ENCODE results near the gene IMP3.

The IMP3 gene

DNA sequence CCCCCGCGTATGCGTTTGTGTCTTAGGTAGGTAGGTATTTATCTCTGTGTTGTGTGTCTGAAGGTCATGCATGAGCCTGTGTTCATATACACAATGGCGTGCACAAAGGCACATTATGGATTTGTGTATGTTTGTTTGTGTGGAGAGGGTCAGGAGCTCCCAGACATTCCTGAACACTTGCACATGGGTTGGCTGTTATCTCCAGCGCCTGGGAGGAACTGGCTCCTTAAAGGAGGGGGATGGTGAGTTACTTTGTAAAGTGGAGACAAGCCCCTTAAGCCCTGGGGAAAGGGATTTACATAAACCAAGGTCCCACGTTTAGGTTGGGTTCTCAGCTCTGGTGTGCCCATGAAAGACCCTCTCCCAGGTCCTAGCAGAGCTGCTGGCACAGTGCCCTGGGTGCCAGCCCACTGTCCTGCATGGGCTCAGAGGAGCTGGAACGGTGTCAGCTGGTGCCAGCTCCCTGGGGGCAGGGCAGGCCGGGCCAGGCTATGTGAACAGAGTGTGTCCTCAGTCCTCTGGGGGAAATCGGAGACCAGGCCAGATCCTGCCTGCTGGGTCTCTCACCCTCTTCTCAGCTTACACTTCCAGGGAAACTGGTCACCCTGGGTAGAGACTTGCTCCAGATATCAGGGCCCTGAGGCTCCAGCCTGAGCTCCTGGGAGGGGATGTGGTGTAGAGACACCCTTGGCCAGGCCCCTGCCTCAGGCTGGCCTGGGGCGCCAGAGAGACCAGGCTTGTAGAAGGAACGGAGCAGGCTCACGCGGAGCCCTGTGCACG lies 32.8 kb upstream of the IMP3 start:
- DNase-seq, result no peak

DNA sequence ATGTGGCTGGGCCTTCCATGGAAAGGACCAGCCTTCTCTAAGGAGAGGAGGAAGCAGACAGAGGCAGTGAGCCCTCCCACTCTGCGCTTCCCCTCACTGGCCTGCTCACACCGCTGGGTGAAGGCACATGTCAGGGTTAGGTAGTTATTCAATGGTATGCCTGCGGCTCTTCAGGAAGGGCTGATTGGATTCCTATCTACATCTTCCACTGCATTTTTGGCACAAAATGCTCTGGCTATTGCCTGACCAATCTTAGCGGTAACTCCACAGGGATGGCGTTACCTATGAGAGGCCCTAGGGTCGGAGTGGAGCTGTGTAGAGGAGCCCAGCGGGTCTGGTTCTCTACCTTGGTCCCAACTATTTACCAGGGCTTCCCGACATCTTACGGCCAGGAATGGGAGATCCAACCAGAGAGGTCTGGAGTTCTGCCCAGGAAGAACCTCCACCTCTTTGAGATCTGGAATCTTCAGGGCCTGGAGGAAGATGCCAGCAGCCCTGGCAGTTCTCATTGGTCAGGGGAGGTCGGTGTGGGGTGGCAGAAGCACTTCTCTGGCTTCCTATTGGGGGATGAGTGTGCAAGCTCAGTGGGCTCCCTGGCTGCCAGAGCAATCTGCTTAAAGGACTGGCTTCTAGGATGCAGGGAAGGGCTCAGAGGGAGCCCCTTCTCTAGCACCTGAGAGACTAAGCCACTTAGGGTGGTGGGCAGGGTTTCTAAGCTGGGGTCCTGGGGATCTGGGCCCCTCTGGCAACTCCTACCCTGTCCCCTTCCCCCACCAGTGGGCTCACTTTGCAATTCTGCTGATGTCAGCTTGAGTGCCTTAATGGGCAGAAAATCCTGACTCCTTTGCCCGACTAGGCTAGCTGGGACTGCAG lies 31.9 kb upstream of the IMP3 start:
- DNase-seq, result no peak

DNA sequence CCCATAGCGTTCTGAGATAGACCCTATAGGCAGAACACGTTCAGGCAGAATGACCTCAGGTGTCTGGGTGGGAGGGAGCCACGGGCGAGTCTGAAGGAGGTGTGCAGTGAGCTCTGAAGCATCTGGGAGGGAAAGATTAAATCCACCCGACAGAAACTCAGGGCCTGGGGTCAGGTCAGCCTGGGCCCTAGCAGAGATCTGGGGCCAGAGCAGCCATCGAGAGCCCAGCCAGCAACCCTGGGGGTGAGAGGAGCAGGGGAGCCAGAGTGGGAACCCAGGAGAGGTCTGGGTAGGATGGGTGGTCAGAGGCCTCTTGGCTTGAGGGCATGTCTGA lies 29.8 kb upstream of the IMP3 start:
- DNase-seq, result no peak

DNA sequence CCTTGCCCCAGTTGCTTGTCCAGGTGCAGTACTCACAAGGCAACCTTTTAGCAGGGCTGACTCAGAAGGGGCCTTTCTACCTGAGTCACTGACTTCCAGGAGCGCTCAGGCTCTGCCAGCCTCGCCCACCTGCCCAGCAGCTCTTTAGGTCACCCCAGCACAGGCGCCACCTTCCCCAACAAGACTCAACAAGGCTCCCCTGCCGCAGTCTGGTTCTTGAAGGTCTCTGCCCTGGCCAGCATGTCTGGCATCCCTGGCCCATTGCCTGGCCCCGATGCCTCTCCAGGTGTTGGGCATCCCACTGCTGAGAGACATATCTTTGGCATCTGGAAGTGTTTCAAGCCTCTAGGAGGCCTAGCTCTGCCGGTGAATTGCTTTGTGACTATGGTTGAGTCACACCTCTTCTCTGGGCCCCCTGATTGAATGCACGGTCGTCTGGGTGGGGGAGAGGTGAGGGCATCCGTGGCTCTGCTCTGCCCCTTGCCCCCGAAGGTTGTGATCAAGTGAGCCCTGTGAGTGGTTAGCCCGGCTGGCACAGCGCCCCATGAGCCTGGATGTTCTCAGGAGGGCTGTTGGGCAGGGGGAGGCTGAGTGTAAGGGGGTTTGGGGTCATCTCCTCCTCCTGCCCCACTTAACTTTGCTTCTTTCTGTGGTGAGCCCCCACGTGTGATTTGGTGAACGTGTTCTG lies 29.3 kb upstream of the IMP3 start:
- DNase-seq, result no peak

DNA sequence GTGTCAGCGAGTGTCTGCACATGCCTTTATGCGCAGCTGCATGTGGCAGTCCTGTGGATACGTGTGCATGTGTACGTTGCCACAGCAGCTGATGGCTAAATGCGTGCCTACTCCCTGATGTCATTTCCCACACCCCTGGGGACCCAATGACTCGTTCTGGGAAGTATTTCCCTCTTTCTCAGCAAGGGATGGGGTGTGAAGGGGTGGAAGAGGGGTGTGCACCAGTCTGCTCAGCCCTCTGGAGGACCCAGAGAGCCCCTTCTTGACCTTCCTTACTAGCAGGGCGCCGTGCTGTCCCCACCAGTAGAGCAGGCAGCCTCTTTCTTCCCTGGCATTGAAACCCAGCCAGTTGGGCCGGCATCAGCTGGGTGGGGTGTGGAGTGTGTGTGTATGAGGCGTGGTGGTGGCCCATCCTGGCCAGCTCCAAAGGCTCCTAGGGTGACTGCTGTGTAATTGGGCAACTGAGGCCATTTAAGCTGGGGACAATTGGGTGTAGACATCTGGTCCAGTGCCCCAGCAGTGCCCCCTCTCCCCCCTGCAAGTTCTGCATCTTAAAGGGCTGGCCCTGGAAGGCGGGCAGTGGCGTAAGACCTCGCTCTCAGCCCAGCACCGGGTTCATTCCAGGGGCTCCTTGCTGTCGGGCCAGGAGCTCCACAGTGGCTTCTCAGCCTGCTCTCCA lies 26.9 kb upstream of the IMP3 start:
- no peak for DNase-seq

DNA sequence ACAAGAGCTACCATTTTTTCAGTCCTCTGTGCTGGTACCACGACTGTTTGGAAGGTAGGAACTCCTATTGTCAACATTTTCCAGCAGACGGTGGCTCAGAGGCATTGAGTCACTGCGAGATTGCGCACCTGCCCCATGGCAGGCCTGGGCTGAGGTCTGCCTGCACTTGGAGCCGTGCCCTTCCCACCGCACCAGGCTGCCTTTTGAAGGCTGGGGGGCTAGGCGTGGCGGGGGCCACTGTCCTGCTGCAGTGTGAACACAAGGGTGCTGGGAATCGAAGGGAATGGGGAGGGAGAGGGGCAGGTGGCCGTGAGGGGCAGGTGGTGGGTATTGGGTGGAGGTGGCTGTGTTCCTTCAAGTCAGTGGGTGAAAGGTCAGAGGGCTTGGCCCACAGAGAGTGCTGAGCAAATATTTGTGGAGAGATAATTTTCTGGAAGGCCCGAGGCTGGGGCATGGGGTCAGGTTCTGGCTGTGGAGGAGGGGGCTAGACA lies 24.0 kb upstream of the IMP3 start:
- DNase-seq, result no peak

DNA sequence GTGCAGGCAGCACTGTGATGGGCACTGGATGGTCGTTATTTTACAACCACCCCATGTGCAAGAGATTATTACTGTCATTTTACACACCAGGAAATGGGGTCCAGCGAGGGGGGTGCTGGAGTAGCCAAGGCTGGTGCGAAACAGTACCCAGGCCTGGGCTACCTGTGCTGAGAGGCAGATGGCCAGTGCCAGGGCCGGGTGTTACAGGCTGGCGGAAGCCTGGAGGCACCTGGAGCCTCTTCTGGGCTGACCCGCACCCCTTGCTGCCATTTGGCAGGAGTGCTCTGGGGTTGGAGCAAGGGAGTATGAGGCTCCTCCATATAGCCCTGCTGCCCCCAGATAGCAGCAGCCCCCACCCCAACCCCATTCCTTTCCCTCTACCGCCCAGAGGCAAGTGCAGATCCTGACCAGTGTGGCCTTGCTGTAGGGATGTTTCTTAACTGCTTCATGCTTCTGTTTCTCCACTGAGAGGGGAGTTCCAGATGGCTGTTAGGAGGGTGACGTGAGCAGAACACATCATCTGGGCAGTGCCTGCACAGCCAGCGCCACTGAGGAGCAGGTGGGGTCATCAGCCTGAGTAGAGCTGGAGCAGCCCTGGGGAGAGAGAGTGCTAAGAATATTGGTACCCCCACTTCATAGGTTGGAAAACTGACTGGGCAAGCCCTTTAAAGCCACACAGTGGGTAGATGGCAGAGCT lies 22.9 kb upstream of the IMP3 start:
- DNase-seq, result no peak

DNA sequence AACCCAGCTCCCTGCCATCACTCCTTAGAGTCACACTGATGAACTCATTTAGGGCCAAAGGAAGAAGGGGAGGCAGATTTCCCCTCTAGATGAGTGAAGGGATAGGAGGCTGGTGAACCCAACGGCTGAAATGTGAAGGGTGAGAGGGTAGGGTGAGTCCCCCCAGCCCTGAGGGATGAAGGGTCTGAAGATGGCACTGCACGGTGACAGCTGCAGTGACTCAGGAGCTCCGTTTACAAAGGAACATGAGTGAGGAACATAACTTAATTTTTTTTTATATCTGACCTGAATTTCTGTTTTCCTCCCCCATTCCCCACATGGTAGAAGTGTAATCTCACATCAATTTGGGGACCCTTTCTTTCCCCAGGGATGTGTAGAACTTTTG lies 21.7 kb upstream of the IMP3 start:
- DNase-seq, result no peak

DNA sequence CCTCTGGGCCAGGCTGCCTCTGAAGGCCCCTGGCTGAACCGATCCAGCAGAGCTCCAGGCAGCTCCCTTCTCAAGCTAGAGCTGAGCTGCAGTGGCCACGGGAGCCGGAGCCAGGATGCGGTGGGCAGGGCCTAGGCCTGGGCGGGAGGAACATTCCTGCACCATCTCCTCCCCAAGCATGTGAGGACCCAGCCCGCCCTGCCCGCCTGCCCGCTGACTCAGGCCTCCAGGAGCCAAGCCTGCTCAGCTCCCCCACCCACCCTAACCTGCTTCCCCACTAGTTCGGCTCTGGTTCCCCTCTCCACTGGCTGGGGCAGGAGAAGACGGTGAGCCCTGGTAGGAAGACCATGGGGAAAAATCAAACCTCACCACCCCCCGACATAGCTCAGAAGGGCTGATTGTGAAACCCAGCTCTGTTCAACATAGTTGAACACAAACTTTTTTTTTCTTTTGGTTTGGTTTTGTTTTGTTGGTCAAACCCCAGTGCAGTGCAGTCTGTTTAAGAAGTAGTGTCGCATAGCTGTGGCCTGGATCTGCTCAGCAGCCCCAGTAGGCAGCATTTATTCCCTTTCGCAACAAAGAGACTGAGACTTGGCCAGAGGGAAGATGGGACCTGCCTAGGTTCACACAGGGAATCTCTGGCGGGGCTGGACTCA lies 21.2 kb upstream of the IMP3 start:
- no peak for DNase-seq

DNA sequence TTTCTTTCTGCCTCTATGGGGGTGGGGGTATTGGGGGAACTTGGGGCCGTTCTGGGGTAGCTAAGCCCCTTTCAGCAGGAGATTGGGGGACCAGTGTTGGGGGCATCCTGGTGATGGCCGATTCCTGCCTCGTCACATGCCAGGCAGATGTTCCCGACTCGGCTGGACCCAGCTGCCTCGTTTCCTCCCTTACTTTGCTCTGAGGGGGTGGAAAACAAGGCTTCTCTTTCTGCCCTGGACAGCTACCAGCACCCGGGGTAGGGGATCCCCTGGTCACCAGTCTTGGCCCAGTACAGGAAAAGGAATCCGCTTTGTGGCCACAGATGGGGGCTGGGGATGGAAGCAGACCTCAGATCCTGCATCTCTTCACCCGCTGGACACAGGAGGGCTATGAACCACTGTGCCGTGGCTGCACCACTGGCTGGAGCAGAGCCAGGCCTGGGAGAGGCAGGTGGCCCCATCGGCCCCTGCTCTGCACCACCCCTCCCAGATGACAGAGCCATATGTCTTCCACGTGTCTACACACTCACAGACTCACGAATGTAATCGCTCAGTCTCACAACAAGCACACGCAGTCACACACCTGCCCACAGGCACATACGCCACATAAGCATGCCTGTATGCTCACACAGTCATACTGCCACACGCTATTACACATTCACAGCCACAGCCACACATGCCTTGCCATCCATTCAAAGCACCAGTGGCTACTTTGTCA lies 20.1 kb upstream of the IMP3 start:
- DNase-seq, result no peak

DNA sequence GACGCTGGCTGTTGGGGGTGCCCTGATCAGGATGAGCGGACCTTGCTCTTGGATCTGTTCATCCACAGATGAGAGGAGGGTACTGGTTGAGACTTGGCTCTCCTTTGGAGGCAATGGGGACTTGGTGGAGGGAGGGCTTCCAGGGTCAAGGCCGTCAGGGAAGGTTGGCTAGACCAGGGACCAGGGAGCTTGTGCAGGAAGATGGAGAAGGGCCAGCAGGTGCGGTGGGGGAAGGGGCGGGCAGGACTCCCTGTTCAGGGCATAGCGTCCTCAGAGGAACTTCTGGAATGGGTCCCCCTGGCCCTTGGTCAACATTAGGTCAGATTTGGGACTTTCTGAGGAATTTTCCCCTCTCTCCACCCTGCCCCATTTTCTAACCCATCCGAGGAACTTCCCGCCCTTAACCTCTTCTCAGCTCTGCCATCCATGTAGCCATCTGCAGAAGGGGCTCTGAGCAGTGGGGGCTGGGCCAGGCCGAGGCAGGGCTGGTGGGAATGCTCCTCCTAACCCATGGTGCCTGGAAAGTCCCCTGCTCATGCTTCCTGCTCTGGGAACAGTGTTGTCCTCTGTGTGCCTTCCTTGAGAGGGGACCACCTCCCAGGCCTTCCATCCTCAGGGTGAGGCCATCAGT lies 19.2 kb upstream of the IMP3 start:
- no peak for DNase-seq

DNA sequence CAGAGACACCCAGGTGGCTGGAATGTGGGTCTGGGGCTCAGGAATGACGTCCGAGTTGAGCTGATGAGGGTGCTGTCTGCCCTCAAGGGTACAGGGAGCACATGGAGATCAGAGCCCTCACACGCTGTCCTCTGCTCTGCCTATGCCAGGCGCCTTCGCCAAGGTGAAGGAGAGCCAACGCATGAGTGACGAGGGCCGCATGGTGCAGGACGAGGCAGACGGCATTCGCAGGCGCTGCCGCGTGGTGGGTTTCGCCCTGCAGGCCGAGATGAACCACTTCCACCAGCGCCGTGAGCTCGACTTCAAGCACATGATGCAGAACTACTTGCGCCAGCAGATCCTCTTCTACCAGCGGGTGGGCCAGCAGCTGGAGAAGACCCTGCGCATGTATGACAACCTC lies 16.8 kb upstream of the IMP3 start:
- DNase-seq, result no peak

DNA sequence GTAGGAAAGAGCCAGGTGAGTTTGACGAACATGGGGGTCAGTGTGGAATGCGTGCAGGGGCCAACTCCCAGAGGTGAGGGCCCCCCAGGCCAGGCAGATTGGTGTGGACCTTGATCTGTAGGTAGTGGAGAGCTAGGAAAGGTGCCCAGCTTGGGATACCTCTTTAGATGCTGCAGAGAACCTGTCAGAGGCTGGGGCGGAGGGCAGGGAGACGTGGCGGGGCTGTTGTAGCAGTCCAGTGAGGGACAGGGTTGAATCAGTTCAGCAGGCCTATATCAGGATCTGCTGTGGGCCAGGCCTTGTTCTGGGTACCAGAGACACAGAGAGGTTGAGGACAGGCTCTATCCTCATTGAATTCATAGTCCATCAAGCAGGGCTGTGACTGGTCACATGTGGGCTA lies 16.3 kb upstream of the IMP3 start:
- no peak for DNase-seq

DNA sequence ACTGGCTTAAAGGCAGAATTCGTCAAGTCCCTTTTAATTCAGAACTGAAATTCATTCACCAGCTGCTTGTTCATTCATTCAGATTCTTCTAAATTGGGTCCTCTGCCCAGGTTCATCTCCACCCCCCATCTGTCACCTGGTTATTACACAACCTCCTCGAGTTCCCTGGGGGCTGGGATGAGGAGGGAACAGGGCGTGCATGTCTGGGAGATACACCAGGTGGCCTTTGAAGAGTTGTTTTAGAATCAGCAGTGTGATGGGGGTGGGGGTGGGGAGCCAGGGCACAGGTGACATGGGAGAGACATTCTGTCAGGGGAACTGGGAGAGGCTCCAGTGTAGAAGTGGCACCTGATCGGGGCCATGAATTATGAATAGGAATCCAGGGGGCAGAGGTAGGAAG lies 15.9 kb upstream of the IMP3 start:
- no peak for DNase-seq

DNA sequence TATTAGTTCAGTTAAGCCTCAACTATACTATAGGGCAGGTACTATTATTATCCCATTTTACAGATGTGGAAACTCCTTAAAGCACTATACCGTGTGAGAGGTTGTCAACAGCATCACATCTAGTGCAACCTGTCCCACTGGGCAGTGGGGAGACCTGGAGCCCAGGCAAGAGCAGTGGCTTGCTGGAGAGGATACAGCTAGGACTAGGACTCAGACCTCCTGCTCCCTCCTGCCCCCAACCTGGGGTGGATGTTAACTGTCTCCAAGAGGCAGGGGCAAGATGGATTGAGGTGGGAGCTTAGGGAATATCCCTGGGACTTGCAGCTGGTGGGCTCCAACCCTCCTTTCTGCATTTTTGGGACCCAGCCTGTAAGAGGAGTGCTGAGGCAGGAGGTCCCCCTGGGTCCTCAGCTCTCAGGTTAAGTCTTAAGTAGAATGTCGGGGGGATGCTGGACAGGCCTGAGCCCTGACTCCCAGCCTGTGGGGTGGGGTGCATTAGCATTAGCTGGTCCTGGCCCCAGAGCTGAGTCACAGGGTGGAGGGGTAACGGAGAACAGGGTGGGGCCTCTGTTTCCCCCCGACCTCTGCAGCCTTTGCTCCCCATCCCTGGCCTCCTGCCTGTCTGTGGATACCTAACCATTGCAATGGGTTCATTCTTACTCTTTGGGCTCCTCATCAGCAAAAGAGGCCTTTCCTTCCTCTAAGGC lies 14.3 kb upstream of the IMP3 start:
- no peak for DNase-seq

DNA sequence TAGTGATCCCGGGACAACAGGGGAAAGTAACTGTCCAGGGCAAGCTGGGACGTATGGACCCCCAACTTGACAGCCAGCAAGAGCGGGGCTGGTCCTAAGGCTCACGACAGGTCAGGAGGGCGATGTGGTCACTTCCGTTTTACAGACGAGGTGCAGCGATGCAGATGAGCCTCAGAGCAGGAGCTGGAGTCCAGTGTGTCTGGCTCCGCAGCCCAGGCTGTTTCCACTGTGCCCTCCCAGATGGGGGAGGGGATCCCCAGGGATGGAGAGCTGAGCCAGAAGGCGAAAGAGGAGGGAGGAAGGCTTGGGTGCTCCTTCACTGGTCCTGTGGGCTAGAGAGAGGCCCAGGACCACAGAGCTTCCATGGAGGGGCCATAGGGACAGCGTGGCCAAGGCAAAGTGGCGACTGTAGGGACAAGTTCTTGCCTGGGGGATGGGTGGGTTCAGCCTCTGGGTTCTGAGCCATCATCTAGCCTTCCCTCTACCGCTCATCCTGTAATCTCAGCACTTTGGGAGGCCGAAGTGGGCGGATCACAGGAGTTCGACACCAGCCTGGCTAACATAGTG lies 13.4 kb upstream of the IMP3 start:
- DNase-seq, result no peak

DNA sequence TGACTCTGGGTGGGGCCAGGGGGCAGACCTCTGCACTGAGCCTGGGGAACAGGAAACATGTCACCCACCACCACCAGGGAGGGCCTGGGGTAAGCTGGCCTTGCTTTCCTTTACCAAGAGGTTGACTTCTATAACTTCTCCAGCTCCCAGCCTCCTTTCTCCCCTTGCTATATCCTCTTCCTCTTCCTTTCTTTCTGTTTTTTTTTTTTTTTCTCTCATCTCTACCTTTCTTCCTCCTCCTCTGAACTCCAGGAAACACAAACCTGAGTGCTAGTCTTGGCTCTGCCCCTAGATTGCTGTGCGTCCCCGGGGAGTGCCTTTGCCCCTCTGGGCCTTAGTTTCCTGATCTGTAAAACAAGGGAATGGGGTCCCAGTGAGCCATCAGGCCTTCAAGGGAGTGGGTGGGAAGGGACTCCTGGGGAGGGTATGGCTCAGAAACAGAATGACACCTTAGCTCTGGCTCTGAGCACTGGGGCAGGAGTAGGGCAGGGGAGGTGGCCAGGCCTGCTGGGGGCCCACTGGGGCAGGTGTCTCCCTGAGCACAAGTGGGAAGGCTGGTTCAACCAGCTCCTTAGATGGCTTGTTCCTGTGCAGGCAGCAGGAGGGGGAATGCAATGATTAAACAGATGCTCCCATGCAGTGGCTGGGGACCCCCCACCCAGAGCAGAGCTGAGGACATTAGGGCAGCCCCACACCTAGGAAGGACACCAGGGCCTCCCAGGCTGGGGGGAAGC lies 12.0 kb upstream of the IMP3 start:
- DNase-seq, result no peak

DNA sequence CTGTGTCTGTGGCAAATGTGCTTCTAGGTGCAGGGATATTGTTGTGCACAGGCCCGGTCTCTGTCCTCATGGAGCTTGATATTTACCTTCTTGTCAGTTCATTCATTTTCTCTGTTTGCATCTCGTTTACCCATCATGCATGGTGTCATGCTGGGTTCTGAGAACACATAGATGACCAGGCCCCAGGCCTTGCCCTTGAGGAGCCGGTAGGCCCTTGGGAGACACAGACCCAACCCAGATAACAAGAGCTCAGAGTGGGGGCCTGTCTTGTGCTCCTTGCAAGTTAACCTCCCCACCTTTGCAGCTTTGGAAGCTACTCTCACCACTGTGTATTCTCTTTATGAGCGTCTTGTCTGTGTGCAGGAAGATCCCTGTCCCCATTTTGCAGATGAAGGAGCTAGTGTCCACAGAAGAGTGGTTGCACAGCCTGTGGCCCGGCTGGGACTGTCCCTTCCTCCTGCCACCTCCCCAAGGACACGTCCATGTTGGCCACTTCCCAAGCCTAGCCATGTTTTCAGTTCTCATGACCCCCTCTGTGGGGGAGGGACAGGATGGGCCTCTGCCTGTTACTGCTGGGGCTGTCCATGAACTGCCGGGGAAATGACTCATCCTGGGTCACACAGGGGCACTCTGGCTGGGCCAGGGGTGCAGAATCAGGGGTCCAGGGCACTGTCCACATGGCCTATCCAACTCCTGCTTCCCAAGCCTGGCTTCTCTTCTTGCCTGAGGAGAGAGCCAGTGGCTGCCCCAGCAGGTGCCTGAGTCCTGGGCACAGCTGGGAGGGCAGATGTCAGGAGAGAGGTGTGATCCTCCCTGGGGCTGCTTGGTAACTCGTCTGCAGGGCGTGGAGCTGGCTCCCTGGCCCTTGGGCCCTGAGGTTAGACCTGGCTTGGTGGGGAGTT lies 11.1 kb upstream of the IMP3 start:
- no peak for DNase-seq

Data from activated CD8-positive, alpha-beta memory T cell treated with anti-CD3 and anti-CD28 coated beads for 24 hours (primary cell).